HepG2 (cell line): ENCODE data around the gene ABHD4. TPM values are rescaled to one million over a fixed set of nuclear protein-coding genes. Genes with fewer than 3 reads are reported as not detected.

Source experiments
- ATF7-NPFF ChIP-seq: sonication (generic); formaldehyde crosslinking; IDR thresholded peaks from 2 replicates; pipeline ENCODE4 v1.8.1; 2023; ENCODE audit warnings: mild to moderate bottlenecking, low read depth, missing genetic modification reagents, moderate library complexity
- EHMT2 ChIP-seq: fragments of 200-600 bp; sonication (generic); IDR thresholded peaks from 2 replicates; pipeline ENCODE4 v1.7.0; 2017; ENCODE audit warnings: antibody characterized with exemption, low read depth, low read length, borderline replicate concordance
- HCFC1 ChIP-seq: fragments of 150-350 bp; IDR thresholded peaks from 2 replicates; pipeline ENCODE4 v1.6.1; 2014; ENCODE audit warnings: low read depth, low read length
- HOXA5 ChIP-seq: sonication (generic); formaldehyde crosslinking; IDR thresholded peaks from 2 replicates; pipeline ENCODE4 v1.4.0; 2020; ENCODE audit warnings: missing genetic modification reagents
- HOXD1 ChIP-seq: sonication (generic); formaldehyde crosslinking; IDR thresholded peaks from 2 replicates; pipeline ENCODE4 v1.5.0; 2020; ENCODE audit warnings: missing genetic modification reagents
- PHF20 ChIP-seq: sonication (generic); formaldehyde crosslinking; IDR thresholded peaks from 2 replicates; pipeline ENCODE4 v1.5.0; 2020; ENCODE audit warnings: mild to moderate bottlenecking, missing genetic modification reagents
- SATB2 ChIP-seq: sonication (generic); formaldehyde crosslinking; IDR thresholded peaks from 2 replicates; pipeline ENCODE4 v1.5.0; 2020; ENCODE audit warnings: missing genetic modification reagents
- SIN3B ChIP-seq: fragments of 150-350 bp; IDR thresholded peaks from 2 replicates; pipeline ENCODE4 v1.6.1; 2014; ENCODE audit warnings: low read length
- SRSF1 ChIP-seq: fragments of 200-400 bp; formaldehyde crosslinking; optimal IDR thresholded peaks from 2 replicates; pipeline ENCODE3; 2017; ENCODE audit warnings: mild to moderate bottlenecking, low read depth, low read length, moderate library complexity
- TAF15 ChIP-seq: fragments of 200-400 bp; formaldehyde crosslinking; IDR thresholded peaks from one replicate; pipeline ENCODE4 v1.6.1; 2018; ENCODE audit warnings: mild to moderate bottlenecking, low read depth, low read length; ENCODE audit not compliant: poor library complexity, severe bottlenecking
- ZBTB8A ChIP-seq: sonication (generic); formaldehyde crosslinking; IDR thresholded peaks from 2 replicates; pipeline ENCODE4 v1.4.0; 2020; ENCODE audit warnings: mild to moderate bottlenecking, low read depth, missing genetic modification reagents, borderline replicate concordance
- ZMAT3 ChIP-seq: sonication (generic); formaldehyde crosslinking; conservative IDR thresholded peaks from 2 replicates; pipeline ENCODE4 v1.7.0; 2021; ENCODE audit warnings: missing genetic modification reagents
- ZNF143 ChIP-seq: sonication (generic); formaldehyde crosslinking; IDR thresholded peaks from 2 replicates; pipeline ENCODE4 v1.4.0; 2020; ENCODE audit warnings: missing genetic modification reagents
- polyA plus RNA-seq, 8 experiments: library from polyadenylated mRNA; depleted of rRNA in 3 of 8; stranded (reverse) in 7 of 8; unstranded in 1 of 8; fragments of >200 nt; fragmentation: Illumina TruSeq in 4 of 8; extraction: Trizol in 4 of 8; gene quantifications; 2 replicates each; pipeline versions ENCODE4 v1.2.1 to v1.2.3, GENCODE V29; 2011 to 2016; ENCODE audit warnings: low read depth in 4 of 8, missing spikeins in 1 of 8, mixed read lengths in 1 of 8; ENCODE audit not compliant: insufficient read depth in 1 of 8
- total RNA-seq, 5 experiments: library from RNA; depleted of rRNA; stranded (reverse); fragments of >200 nt; fragmentation: Illumina TruSeq; extraction: Trizol; gene quantifications; 2 replicates each; pipeline ENCODE4 v1.2.3, GENCODE V29; 2016; ENCODE audit warnings: low read depth in 1 of 5
- TF ChIP-seq, protein P1 (sequence below): sonication (generic); formaldehyde crosslinking; IDR thresholded peaks from 2 replicates; pipeline ENCODE4 v1.4.0; 2020; ENCODE audit warnings: mild to moderate bottlenecking, missing genetic modification reagents
- TF ChIP-seq, protein P2 (sequence below): sonication (generic); formaldehyde crosslinking; IDR thresholded peaks from 2 replicates; pipeline ENCODE4 v1.4.0; 2020; ENCODE audit warnings: missing genetic modification reagents

Gene ABHD4
- total and polyA plus RNA-seq, 2 of the 13 experiments (the other 11 are each of a cell fraction or from before 2014, with no cell fraction given) = 16.1 to 47.5 TPM

- TF ChIP-seq, protein P1, sequence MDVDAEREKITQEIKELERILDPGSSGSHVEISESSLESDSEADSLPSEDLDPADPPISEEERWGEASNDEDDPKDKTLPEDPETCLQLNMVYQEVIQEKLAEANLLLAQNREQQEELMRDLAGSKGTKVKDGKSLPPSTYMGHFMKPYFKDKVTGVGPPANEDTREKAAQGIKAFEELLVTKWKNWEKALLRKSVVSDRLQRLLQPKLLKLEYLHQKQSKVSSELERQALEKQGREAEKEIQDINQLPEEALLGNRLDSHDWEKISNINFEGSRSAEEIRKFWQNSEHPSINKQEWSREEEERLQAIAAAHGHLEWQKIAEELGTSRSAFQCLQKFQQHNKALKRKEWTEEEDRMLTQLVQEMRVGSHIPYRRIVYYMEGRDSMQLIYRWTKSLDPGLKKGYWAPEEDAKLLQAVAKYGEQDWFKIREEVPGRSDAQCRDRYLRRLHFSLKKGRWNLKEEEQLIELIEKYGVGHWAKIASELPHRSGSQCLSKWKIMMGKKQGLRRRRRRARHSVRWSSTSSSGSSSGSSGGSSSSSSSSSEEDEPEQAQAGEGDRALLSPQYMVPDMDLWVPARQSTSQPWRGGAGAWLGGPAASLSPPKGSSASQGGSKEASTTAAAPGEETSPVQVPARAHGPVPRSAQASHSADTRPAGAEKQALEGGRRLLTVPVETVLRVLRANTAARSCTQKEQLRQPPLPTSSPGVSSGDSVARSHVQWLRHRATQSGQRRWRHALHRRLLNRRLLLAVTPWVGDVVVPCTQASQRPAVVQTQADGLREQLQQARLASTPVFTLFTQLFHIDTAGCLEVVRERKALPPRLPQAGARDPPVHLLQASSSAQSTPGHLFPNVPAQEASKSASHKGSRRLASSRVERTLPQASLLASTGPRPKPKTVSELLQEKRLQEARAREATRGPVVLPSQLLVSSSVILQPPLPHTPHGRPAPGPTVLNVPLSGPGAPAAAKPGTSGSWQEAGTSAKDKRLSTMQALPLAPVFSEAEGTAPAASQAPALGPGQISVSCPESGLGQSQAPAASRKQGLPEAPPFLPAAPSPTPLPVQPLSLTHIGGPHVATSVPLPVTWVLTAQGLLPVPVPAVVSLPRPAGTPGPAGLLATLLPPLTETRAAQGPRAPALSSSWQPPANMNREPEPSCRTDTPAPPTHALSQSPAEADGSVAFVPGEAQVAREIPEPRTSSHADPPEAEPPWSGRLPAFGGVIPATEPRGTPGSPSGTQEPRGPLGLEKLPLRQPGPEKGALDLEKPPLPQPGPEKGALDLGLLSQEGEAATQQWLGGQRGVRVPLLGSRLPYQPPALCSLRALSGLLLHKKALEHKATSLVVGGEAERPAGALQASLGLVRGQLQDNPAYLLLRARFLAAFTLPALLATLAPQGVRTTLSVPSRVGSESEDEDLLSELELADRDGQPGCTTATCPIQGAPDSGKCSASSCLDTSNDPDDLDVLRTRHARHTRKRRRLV (CRISPR knock-in tag) = peak; percentile 89
- TF ChIP-seq SRSF1 (no peak), HOXD1 (CRISPR knock-in tag) (no peak), SATB2 (CRISPR knock-in tag) (no peak), ZMAT3 (CRISPR knock-in tag) (no peak), TAF15 (no peak), HCFC1 (no peak), SIN3B (no peak), HOXA5 (no peak), EHMT2 (0 out of 2 replicates have a peak, but pooled peaks have one; percentile 43), ZBTB8A (CRISPR knock-in tag) (no peak), PHF20 (CRISPR knock-in tag) (0 out of 2 replicates have a peak, but pooled peaks have one; percentile 26), ZNF143 (CRISPR knock-in tag) (no peak), ATF7-NPFF (CRISPR knock-in tag) (no peak)
- TF ChIP-seq, protein P2, sequence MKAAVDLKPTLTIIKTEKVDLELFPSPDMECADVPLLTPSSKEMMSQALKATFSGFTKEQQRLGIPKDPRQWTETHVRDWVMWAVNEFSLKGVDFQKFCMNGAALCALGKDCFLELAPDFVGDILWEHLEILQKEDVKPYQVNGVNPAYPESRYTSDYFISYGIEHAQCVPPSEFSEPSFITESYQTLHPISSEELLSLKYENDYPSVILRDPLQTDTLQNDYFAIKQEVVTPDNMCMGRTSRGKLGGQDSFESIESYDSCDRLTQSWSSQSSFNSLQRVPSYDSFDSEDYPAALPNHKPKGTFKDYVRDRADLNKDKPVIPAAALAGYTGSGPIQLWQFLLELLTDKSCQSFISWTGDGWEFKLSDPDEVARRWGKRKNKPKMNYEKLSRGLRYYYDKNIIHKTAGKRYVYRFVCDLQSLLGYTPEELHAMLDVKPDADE (CRISPR knock-in tag) = no peak
These were observed 36.2 kb upstream of the ABHD4 start (continued) for GRCh38 chr14:22561661-22562579.
